GM19324 (cell line): ENCODE results near the gene RSAD1.

Experiments
- ATAC-seq: cut with Tn5 transposase; IDR thresholded peaks from one replicate; pipeline ENCODE4 v1.9.1; 2021; ENCODE audit warnings: mild to moderate bottlenecking, moderate library complexity; ENCODE audit not compliant: unreplicated experiment, low FRiP score

The RSAD1 gene

GRCh38 chr17:50457621-50458020 lies 21.0 kb upstream of the RSAD1 start:
- ATAC-seq: no peak

- ATAC-seq: no peak
Measured at GRCh38 chr17:50458270-50458669, 20.4 kb upstream of the RSAD1 start.

GRCh38 chr17:50458701-50459676 lies 19.7 kb upstream of the RSAD1 start:
- no peak for ATAC-seq

- no peak for ATAC-seq
Measured at GRCh38 chr17:50459756-50460155, 18.9 kb upstream of the RSAD1 start.

GRCh38 chr17:50460831-50461526 lies 17.7 kb upstream of the RSAD1 start:
- no peak for ATAC-seq

GRCh38 chr17:50461550-50462132 lies 17.0 kb upstream of the RSAD1 start:
- no peak for ATAC-seq

- no peak for ATAC-seq
Measured at GRCh38 chr17:50462446-50462845, 16.2 kb upstream of the RSAD1 start.

GRCh38 chr17:50464121-50464520 lies 14.5 kb upstream of the RSAD1 start:
- ATAC-seq: no peak

GRCh38 chr17:50464736-50465135 lies 13.9 kb upstream of the RSAD1 start:
- no peak for ATAC-seq

GRCh38 chr17:50465171-50465570 lies 13.5 kb upstream of the RSAD1 start:
- ATAC-seq: no peak

GRCh38 chr17:50465635-50466034 lies 13.0 kb upstream of the RSAD1 start:
- no peak for ATAC-seq

GRCh38 chr17:50466371-50467113 lies 12.1 kb upstream of the RSAD1 start:
- ATAC-seq: no peak

- ATAC-seq: no peak
Measured at GRCh38 chr17:50467114-50467854, 11.4 kb upstream of the RSAD1 start.

- ATAC-seq: no peak
Measured at GRCh38 chr17:50467855-50468303, 10.8 kb upstream of the RSAD1 start.

- ATAC-seq: no peak
Measured at GRCh38 chr17:50468304-50469207, 10.1 kb upstream of the RSAD1 start, which contains the start of gene CHAD. CHAD (minus strand) TSS chr17:50468880; CDS start chr17:50468813, 67 bp downstream.

- ATAC-seq: no peak
Measured at GRCh38 chr17:50469208-50469605, 9.5 kb upstream of the RSAD1 start.

GRCh38 chr17:50469671-50470305 lies 8.9 kb upstream of the RSAD1 start:
- ATAC-seq: no peak

- no peak for ATAC-seq
Measured at GRCh38 chr17:50470426-50470825, 8.2 kb upstream of the RSAD1 start.
